Stimulated activated CD4-positive, alpha-beta T cell treated with anti-CD3 and anti-CD28 coated beads, Interleukin-15, amount 100 ng/mL, for 1 hour (primary cell): ENCODE results near the gene CILP.
"Not testable (repeated sequence)": the region's sequence is repeated elsewhere in the genome, so short reads cannot be mapped to it uniquely, and the experiment has no call there.

Experiments used
- DNase-seq, 2 donors: peaks; one replicate each; pipeline ENCODE4 v3.0.0-alpha.2; 2020; ENCODE audit warnings: low read depth in 1 of 2, low spot score in 1 of 2

Gene CILP

GRCh38 chr15:65210770-65211481 is at the start of gene CILP:
Gene CILP (minus strand): TSS chr15:65211473. CDS start chr15:65209755, 1,718 bp downstream.
- no peak for DNase-seq

- no peak for DNase-seq
These were observed 49.7 kb upstream of the CILP start for GRCh38 chr15:65260968-65261367.

- no peak for DNase-seq
These were observed 48.1 kb upstream of the CILP start for GRCh38 chr15:65259367-65259797.

- no peak for DNase-seq
These were observed 47.3 kb upstream of the CILP start for GRCh38 chr15:65258375-65259262.

- no peak for DNase-seq
These were observed 44.3 kb upstream of the CILP start for GRCh38 chr15:65255486-65256140.

GRCh38 chr15:65254758-65255157 is 43.5 kb upstream of the CILP start:
- DNase-seq, result no peak

GRCh38 chr15:65254356-65254755 is 43.1 kb upstream of the CILP start:
- DNase-seq, result no peak

- peak in 1 of 2 donors; percentile 36 for DNase-seq
These were observed 38.4 kb upstream of the CILP start for GRCh38 chr15:65249641-65250040.

GRCh38 chr15:65248511-65249255 is 37.4 kb upstream of the CILP start:
- DNase-seq, result no peak

GRCh38 chr15:65246939-65247338 is 35.7 kb upstream of the CILP start:
- DNase-seq, result no peak

GRCh38 chr15:65246026-65246714 is 34.9 kb upstream of the CILP start:
- DNase-seq, result no peak

- DNase-seq, result no peak
These were observed 34.0 kb upstream of the CILP start for GRCh38 chr15:65245096-65245856.

- DNase-seq, result no peak
These were observed 33.4 kb upstream of the CILP start for GRCh38 chr15:65244638-65245037.

- DNase-seq, result not testable (repeated sequence)
These were observed 25.2 kb upstream of the CILP start for GRCh38 chr15:65236443-65236842.

- DNase-seq, result no peak
These were observed 22.4 kb upstream of the CILP start for GRCh38 chr15:65233696-65234095.

- no peak for DNase-seq
These were observed 21.2 kb upstream of the CILP start for GRCh38 chr15:65232520-65232919.

- no peak for DNase-seq
These were observed 20.0 kb upstream of the CILP start for GRCh38 chr15:65231306-65231705.

GRCh38 chr15:65226901-65227300 is 15.6 kb upstream of the CILP start:
- not testable (repeated sequence) for DNase-seq

- no peak for DNase-seq
These were observed 14.9 kb upstream of the CILP start for GRCh38 chr15:65226221-65226620.

GRCh38 chr15:65223996-65224395 is 12.7 kb upstream of the CILP start:
- no peak for DNase-seq
